Lung (tissue), 12 donors: Measurements from ENCODE around the gene BTC. TPM values are rescaled to one million over a fixed set of nuclear protein-coding genes. Genes with fewer than 3 reads are reported as not detected.

Source experiments
- ATAC-seq: fragments of 200-7000 bp; cut with Tn5 transposase; one replicate; pipeline ENCODE4 v1.9.1; 2020; ENCODE audit warnings: moderate number of reproducible peaks; ENCODE audit not compliant: insufficient read depth, low FRiP score
- DNase-seq, 3 donors: peaks; one replicate each; pipeline ENCODE4 v3.0.0-alpha.2; 2013 to 2017
- H3K27ac ChIP-seq, 2 donors: one replicate each; pipeline ENCODE4 v1.5.1; 2013; ENCODE audit warnings: mild to moderate bottlenecking in 2 of 2, moderate library complexity in 2 of 2, control low read depth in 1 of 2, inconsistent platforms in 1 of 2, low read depth in 1 of 2, low read length in 1 of 2
- H3K27me3 ChIP-seq, 3 donors: one replicate each; pipeline ENCODE4 v1.5.1; 2013; ENCODE audit warnings: low read length in 2 of 3; ENCODE audit not compliant: control insufficient read depth in 3 of 3, insufficient read depth in 3 of 3
- H3K36me3 ChIP-seq, 4 donors: one replicate each; pipeline ENCODE4 v1.5.1; 2013; ENCODE audit warnings: low read length in 4 of 4, mild to moderate bottlenecking in 1 of 4, moderate library complexity in 1 of 4; ENCODE audit not compliant: control insufficient read depth in 4 of 4, insufficient read depth in 4 of 4
- H3K4me1 ChIP-seq, 5 donors: one replicate each; pipeline ENCODE4 v1.5.1; 2013; ENCODE audit warnings: low read length in 5 of 5, mild to moderate bottlenecking in 2 of 5, moderate library complexity in 1 of 5; ENCODE audit not compliant: control insufficient read depth in 5 of 5, insufficient read depth in 5 of 5
- H3K4me3 ChIP-seq: one replicate; pipeline ENCODE4 v1.5.1; 2013; ENCODE audit warnings: mild to moderate bottlenecking, control low read depth, moderate library complexity
- H3K9ac ChIP-seq, 2 donors: one replicate each; pipeline ENCODE4 v1.5.1; 2013; ENCODE audit warnings: low read length in 2 of 2, control low read depth in 1 of 2; ENCODE audit not compliant: insufficient read depth in 1 of 2
- H3K9me3 ChIP-seq, 4 donors: one replicate each; pipeline ENCODE4 v1.5.1; 2013; ENCODE audit warnings: low read length in 3 of 4, mild to moderate bottlenecking in 1 of 4, moderate library complexity in 1 of 4; ENCODE audit not compliant: control insufficient read depth in 4 of 4, insufficient read depth in 3 of 4
- WGBS, 2 donors: extraction: QIAGEN DNeasy Blood & Tissue Kit; methylation state at CpG; one replicate each; pipeline ENCODE4 v1.1.7; 2013; 5-methylcytosine and 5-hydroxymethylcytosine counted together
- polyA plus RNA-seq, 2 donors: library from polyadenylated mRNA; stranded (reverse); fragments of 200-250 nt; gene quantifications; one replicate each; pipeline ENCODE4 v1.2.1, GENCODE V29; 2013
- total RNA-seq, 2 donors: library from RNA; depleted of rRNA in 1 of 2; stranded (reverse); fragments of >200 nt in 1 of 2; gene quantifications; one replicate each; pipeline ENCODE4 v1.2.1, GENCODE V29; 2014 to 2021
- TF ChIP-seq, protein P1 (sequence below): IDR thresholded peaks from 2 replicates; pipeline ENCODE4 v1.5.1; 2012; ENCODE audit warnings: mild to moderate bottlenecking; ENCODE audit errors: control extremely low read depth, extremely low read depth
- donor health status: control.
- donor health status: control.
- donor health status: Bipolar disorder and iron deficiency.
- donor health status: healthy.
- donor health status: DM: yes; HTN: yes; CAD: no.

The BTC gene
- total and polyA plus RNA-seq, 4 donors = 3.0 to 9.2 (median 4.0) TPM

DNA sequence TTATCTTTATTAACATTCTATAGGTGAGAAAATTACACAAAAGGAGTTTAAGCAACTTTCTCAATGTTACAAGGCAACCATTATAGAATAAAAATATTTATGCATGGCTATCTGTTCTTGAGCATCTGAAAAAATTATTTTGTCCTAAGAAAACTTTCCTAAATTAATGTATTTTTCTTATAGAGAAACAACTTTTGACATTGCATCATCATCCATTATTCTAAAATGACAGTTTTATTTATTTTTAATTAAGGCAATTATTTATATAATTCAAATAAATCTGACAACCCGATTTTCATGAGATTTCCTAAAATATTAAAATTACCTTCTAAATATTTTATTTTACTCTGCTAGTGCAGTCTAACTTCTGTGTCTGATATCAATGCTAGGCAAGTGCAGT is 4.8 kb downstream of the BTC start:
- 37 to 88% methylated on average over 1 of the region's 1 CpG for WGBS, 2 donors
- no peaks in the 10 kb centered on the region for H3K9me3 ChIP-seq
- H3K9ac ChIP-seq = no peak overlapping the region
- H3K27ac ChIP-seq = no peak overlapping the region
- H3K36me3 ChIP-seq = no peaks in the 10 kb centered on the region
- DNase-seq (no peak), ATAC-seq (no peak)
- TF ChIP-seq, protein P1, sequence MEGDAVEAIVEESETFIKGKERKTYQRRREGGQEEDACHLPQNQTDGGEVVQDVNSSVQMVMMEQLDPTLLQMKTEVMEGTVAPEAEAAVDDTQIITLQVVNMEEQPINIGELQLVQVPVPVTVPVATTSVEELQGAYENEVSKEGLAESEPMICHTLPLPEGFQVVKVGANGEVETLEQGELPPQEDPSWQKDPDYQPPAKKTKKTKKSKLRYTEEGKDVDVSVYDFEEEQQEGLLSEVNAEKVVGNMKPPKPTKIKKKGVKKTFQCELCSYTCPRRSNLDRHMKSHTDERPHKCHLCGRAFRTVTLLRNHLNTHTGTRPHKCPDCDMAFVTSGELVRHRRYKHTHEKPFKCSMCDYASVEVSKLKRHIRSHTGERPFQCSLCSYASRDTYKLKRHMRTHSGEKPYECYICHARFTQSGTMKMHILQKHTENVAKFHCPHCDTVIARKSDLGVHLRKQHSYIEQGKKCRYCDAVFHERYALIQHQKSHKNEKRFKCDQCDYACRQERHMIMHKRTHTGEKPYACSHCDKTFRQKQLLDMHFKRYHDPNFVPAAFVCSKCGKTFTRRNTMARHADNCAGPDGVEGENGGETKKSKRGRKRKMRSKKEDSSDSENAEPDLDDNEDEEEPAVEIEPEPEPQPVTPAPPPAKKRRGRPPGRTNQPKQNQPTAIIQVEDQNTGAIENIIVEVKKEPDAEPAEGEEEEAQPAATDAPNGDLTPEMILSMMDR = no peak
- H3K27me3 ChIP-seq = peaks cover 0 to 15% (median 13%) of the 10 kb centered on the region in 3 donors
- H3K4me1 ChIP-seq = peaks cover 0 to 5% (median 0%) of the 10 kb centered on the region in 5 donors
- no peak overlapping the region for H3K4me3 ChIP-seq

GRCh38 chr4:74777531-74777930 is 16.8 kb downstream of the BTC start:
- Histone ChIP-seq H3K4me3 (no peak overlapping the region), H3K27me3 (peaks cover 0 to 2% (median 0%) of the 10 kb centered on the region in 3 donors), H3K4me1 (no peaks in the 10 kb centered on the region), H3K9me3 (no peaks in the 10 kb centered on the region), H3K9ac (no peak overlapping the region), H3K27ac (no peak overlapping the region), H3K36me3 (no peaks in the 10 kb centered on the region)
- DNase-seq = no peak
- ATAC-seq = no peak
- TF ChIP-seq, protein P1 = no peak

GRCh38 chr4:74772783-74773182 is 21.5 kb downstream of the BTC start:
- TF ChIP-seq, protein P1 = no peak

DNA sequence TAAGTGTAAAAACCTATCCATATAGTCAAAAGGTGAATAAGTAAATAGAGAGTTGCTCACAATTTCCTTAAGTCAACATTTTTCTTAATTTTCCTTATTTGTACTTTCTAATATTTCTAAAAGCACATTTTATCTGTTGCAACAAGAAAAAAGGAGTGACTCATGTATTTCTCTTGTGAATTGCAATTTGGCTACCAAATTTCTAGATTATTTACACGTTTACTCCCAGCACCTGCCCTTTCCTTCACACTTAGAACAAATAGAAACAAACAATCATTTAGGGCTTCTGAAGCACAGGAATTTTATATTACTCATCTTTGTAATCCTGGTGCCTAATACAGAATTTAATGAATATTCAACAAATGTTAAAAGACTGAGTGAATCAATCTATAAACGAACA is 22.2 kb downstream of the BTC start:
- no peak for DNase-seq
- TF ChIP-seq, protein P1 = no peak
- Histone ChIP-seq H3K27me3 (no peaks in the 10 kb centered on the region), H3K4me3 (no peak overlapping the region), H3K9me3 (no peaks in the 10 kb centered on the region), H3K27ac (no peak overlapping the region), H3K4me1 (peaks cover 0 to 5% (median 0%) of the 10 kb centered on the region in 5 donors), H3K9ac (no peak overlapping the region), H3K36me3 (no peaks in the 10 kb centered on the region)
- WGBS, 2 donors = 88 to 94% methylated on average over 2 of the region's 2 CpGs
- no peak for ATAC-seq

More at GRCh38 chr4:74772783-74773182, 21.5 kb downstream of the BTC start:
- WGBS, 2 donors = 88 to 92% methylated on average over 3 of the region's 3 CpGs
- H3K4me1 ChIP-seq = peaks cover 0 to 5% (median 0%) of the 10 kb centered on the region in 5 donors
- DNase-seq (no peak), ATAC-seq (no peak)
- H3K27me3 ChIP-seq = no peaks in the 10 kb centered on the region
- no peak overlapping the region for H3K9ac ChIP-seq
- H3K27ac ChIP-seq = no peak overlapping the region
- H3K9me3 ChIP-seq = no peaks in the 10 kb centered on the region
- no peaks in the 10 kb centered on the region for H3K36me3 ChIP-seq
- H3K4me3 ChIP-seq = no peak overlapping the region
